K562 (cell line): ENCODE data around the gene FAM83D. TPM values are rescaled to one million over a fixed set of nuclear protein-coding genes. Genes with fewer than 3 reads are reported as not detected.
A peak's percentile ranks its signal among the peaks of the same experiment; 100 is the strongest.

Experiments used
- ATAC-seq: fragments of 200-7000 bp; cut with Tn5 transposase; 3 replicates; pipeline ENCODE4 v1.9.1; 2020; ENCODE audit warnings: moderate library complexity
- BruUV-seq: library from RNA; stranded (reverse); fragments of 400-500 nt; replicated peaks from 2 replicates; lab custom pipeline; 2021; lab: Mats Ljungman, UMichigan
- CTCF ChIA-PET: fragments of 300-600 bp; formaldehyde crosslinking; extraction: SDS; loops from one replicate; lab custom pipeline; 2021; ENCODE audit warnings: low intra/inter-chr PET ratio; lab: Yijun Ruan, JAX
- POLR2A ChIA-PET: fragments of 300-600, 350-650 bp; sonication (Branson Sonifier 250); formaldehyde crosslinking; extraction: SDS; loops from one replicate; lab custom pipeline; 2021; ENCODE audit warnings: antibody characterized with exemption, inconsistent platforms; lab: Yijun Ruan, JAX
- DNase-seq, 4 experiments: peaks; one replicate each; pipeline versions ENCODE4 v3.0.0 to v3.0.0-alpha.2; 2011 to 2018; ENCODE audit warnings: low spot score in 3 of 4, mixed read lengths in 3 of 4; ENCODE audit errors: extremely low read depth in 1 of 4
- FAIRE-seq: peaks from 2 replicates; lab custom pipeline; 2011; peaks lifted over from hg19 to GRCh38; lab: Jason Lieb, UNC
- H2AFZ ChIP-seq: 2 replicates; pipeline ENCODE4 v1.6.0; 2011; ENCODE audit warnings: low read depth, low read length, control low read depth, inconsistent platforms
- H3K27ac ChIP-seq: fragments of 200-600 bp; 3 replicates; pipeline ENCODE4 v1.8.0; 2011; ENCODE audit warnings: low read depth, mild to moderate bottlenecking, control low read depth, inconsistent platforms, low read length, moderate library complexity, mixed read lengths; ENCODE audit errors: extremely low read depth
- H3K27me3 ChIP-seq, 2 experiments: fragments of 300-600 bp in 1 of 2; 2 replicates in 1 of 2; 3 replicates in 1 of 2; pipeline versions ENCODE4 v1.6.0 to v1.8.0; 2011; ENCODE audit warnings: inconsistent platforms in 2 of 2, low read length in 2 of 2, mild to moderate bottlenecking in 1 of 2, mixed read lengths in 1 of 2, moderate library complexity in 1 of 2; ENCODE audit not compliant: control insufficient read depth in 2 of 2, insufficient read depth in 2 of 2
- H3K36me3 ChIP-seq: fragments of 300-600 bp; 3 replicates; pipeline ENCODE4 v1.8.0; 2011; ENCODE audit warnings: mild to moderate bottlenecking, low read length, inconsistent platforms; ENCODE audit not compliant: control insufficient read depth, insufficient read depth
- H3K4me1 ChIP-seq, 2 experiments: fragments of 200-600 bp in 1 of 2; replicated peaks in 1 of 2; 2 replicates in 1 of 2; 3 replicates in 1 of 2; pipeline versions ENCODE4 v1.5.1 to v1.8.0; 2011; ENCODE audit warnings: inconsistent platforms in 2 of 2, low read length in 2 of 2, mild to moderate bottlenecking in 1 of 2, mixed read lengths in 1 of 2, moderate library complexity in 1 of 2; ENCODE audit not compliant: control insufficient read depth in 2 of 2, insufficient read depth in 2 of 2
- H3K4me2 ChIP-seq: 2 replicates; pipeline ENCODE4 v1.6.1; 2011; ENCODE audit warnings: low read length, control low read depth, inconsistent platforms, mixed read lengths; ENCODE audit not compliant: insufficient read depth
- H3K4me3 ChIP-seq: fragments of 200-600 bp; sonication (generic), shearing (Covaris generic); 2 replicates; pipeline ENCODE4 v1.5.1; 2016; ENCODE audit warnings: control low read depth, inconsistent platforms
- H3K79me2 ChIP-seq: fragments of 200-600 bp; 3 replicates; pipeline ENCODE4 v1.8.0; 2011; ENCODE audit warnings: low read length, inconsistent platforms; ENCODE audit not compliant: control insufficient read depth, insufficient read depth
- H3K9ac ChIP-seq, 2 experiments: 2 replicates each; pipeline versions ENCODE4 v1.6.0 to v1.6.1; 2011; ENCODE audit warnings: low read depth in 2 of 2, low read length in 2 of 2, control low read depth in 1 of 2, inconsistent platforms in 1 of 2, mild to moderate bottlenecking in 1 of 2, mixed read lengths in 1 of 2; ENCODE audit not compliant: insufficient read depth in 1 of 2
- H3K9me1 ChIP-seq: one replicate; pipeline ENCODE4 v1.6.0; 2011; ENCODE audit warnings: inconsistent platforms, mild to moderate bottlenecking, low read length, moderate library complexity; ENCODE audit not compliant: control insufficient read depth, insufficient read depth
- H3K9me3 ChIP-seq: replicated peaks from 2 replicates; pipeline ENCODE4 v1.5.1; 2011; ENCODE audit warnings: low read depth, low read length, inconsistent platforms; ENCODE audit not compliant: control insufficient read depth, insufficient read depth
- H4K20me1 ChIP-seq: replicated peaks from 2 replicates; pipeline ENCODE4 v1.6.1; 2011; ENCODE audit warnings: low read length, inconsistent platforms, mixed read lengths; ENCODE audit not compliant: control insufficient read depth, insufficient read depth
- CBX3 ChIP-seq, 2 experiments: IDR thresholded peaks; 1 replicate in 1 of 2; 2 replicates in 1 of 2; pipeline ENCODE4 v1.6.1; 2012; ENCODE audit warnings: inconsistent platforms in 2 of 2, low read length in 2 of 2, borderline replicate concordance in 1 of 2, control low read depth in 1 of 2
- CEBPB ChIP-seq: fragments of 450-650 bp; IDR thresholded peaks from 2 replicates; pipeline ENCODE4 v1.6.1; 2016; ENCODE audit warnings: missing genetic modification characterization, missing compliant biosample characterization
- NFIC ChIP-seq: fragments of 450-650 bp; IDR thresholded peaks from 2 replicates; pipeline ENCODE4 v1.6.1; 2017; ENCODE audit warnings: mild to moderate bottlenecking, inconsistent platforms
- PHF8 ChIP-seq: fragments of 200-600 bp; sonication (generic); IDR thresholded peaks from 2 replicates; pipeline ENCODE4 v1.6.1; 2012; ENCODE audit warnings: mixed run types, mild to moderate bottlenecking, inconsistent platforms, low read length, moderate library complexity, borderline replicate concordance
- SIN3B ChIP-seq: fragments of 450-650 bp; IDR thresholded peaks from 2 replicates; pipeline ENCODE4 v1.6.1; 2017; ENCODE audit warnings: low read depth, mild to moderate bottlenecking, moderate library complexity
- ZHX1 ChIP-seq: fragments of 150-350 bp; conservative IDR thresholded peaks from 2 replicates; pipeline ENCODE4 v1.6.1; 2014; ENCODE audit warnings: low read length
- ZNF277 ChIP-seq: fragments of 250-450 bp; sonication (Bioruptor Pico); IDR thresholded peaks from 2 replicates; pipeline ENCODE4 v1.8.0; 2022; ENCODE audit warnings: inconsistent platforms, mild to moderate bottlenecking, moderate library complexity, borderline replicate concordance
- ZNF766 ChIP-seq: fragments of 200-800 bp; sonication (Bioruptor generic); conservative IDR thresholded peaks from 2 replicates; pipeline ENCODE4 v1.6.1; 2016; ENCODE audit warnings: missing genetic modification characterization, missing compliant biosample characterization
- ZNF77 ChIP-seq: fragments of 250-450 bp; sonication (Bioruptor Pico); IDR thresholded peaks from 2 replicates; pipeline ENCODE4 v1.5.0; 2020
- WGBS: fragments of 100-300 bp; shearing (Covaris generic); methylation state at CpG from one replicate; pipeline ENCODE4 v1.1.6; 2016; ENCODE audit warnings: low coverage, mixed read lengths; ENCODE audit not compliant: insufficient coverage; ENCODE audit errors: missing lambda C conversion rate; 5-methylcytosine and 5-hydroxymethylcytosine counted together
- in situ Hi-C: fragments of 300-500 bp; cut with MboI; formaldehyde crosslinking; loops from 4 replicates; pipeline ENCODE4 v1.15.0; 2018; ENCODE audit warnings: inconsistent platforms, mixed read lengths
- intact Hi-C: fragments of 100-400 bp; cut with micrococcal nuclease; formaldehyde crosslinking; loops from 2 replicates; pipeline ENCODE4 v1.14.2; 2022
- polyA plus RNA-seq, 8 experiments: library from polyadenylated mRNA; depleted of rRNA in 4 of 8; stranded (reverse) in 5 of 8; unstranded in 3 of 8; fragments of >200 nt; fragmentation: Nextera tagmentation in 2 of 8; fragmentation: Illumina TruSeq in 1 of 8; extraction: Ambion mirVana in 2 of 8; extraction: Trizol in 1 of 8; gene quantifications; 2 replicates each; pipeline versions ENCODE4 v1.2.1 to v1.2.3, GENCODE V29; 2011 to 2014; ENCODE audit warnings: inconsistent platforms in 1 of 8, missing spikeins in 1 of 8
- total RNA-seq, 7 experiments: library from RNA; depleted of rRNA in 6 of 7; stranded (reverse); fragments of >200 nt in 6 of 7; fragmentation: Illumina TruSeq in 2 of 7; extraction: Trizol in 2 of 7; gene quantifications; 2 replicates each; pipeline versions ENCODE4 v1.2.1 to v1.2.3, GENCODE V29; 2011 to 2021; ENCODE audit warnings: low replicate concordance in 1 of 7

Gene FAM83D
- total and polyA plus RNA-seq, 9 of the 15 experiments (the other 6 are each of a cell fraction or from before 2014, with no cell fraction given): 8.2 to 66.1 (median 43.5) TPM

GRCh38 chr20:38883981-38884733 is 42.1 kb upstream of the FAM83D start:
- FAIRE-seq (no peak), DNase-seq (no peak), ATAC-seq (no peak)
- in situ Hi-C loops: no loop called here
- BruUV-seq: no TSS peak
- H3K4me1 ChIP-seq: peaks cover under 1 to 7% of the 10 kb centered on the region in 2 experiments; a peak in 4 of 5 replicates
- peaks cover 5% of the 10 kb centered on the region for H4K20me1 ChIP-seq
- POLR2A ChIA-PET: interaction anchor here (0.6 to 1.2 kb wide), 5 partner anchors 9 to 383 kb away, joined by 3 to 6 read pairs (median 3); partner anchors contain the start of gene FAM83D
- H2AFZ ChIP-seq: no peak overlapping the region
- H3K9ac ChIP-seq: no peak overlapping the region
- H3K9me1 ChIP-seq: peaks cover under 1% of the 10 kb centered on the region
- no peak overlapping the region for H3K27ac ChIP-seq
- peaks cover 2 to 16% of the 10 kb centered on the region in 2 experiments; a peak in 1 of 5 replicates for H3K27me3 ChIP-seq
- H3K79me2 ChIP-seq: no peaks in the 10 kb centered on the region
- no peak overlapping the region for H3K4me2 ChIP-seq
- WGBS: 42% methylated on average over 13 of the region's 13 CpGs
- no peaks in the 10 kb centered on the region for H3K36me3 ChIP-seq
- no peak overlapping the region for H3K4me3 ChIP-seq
- intact Hi-C loops: no loop called here
- CTCF ChIA-PET: no interaction called here
- H3K9me3 ChIP-seq: no peaks in the 10 kb centered on the region
- TF ChIP-seq ZHX1: no peak
- no peak for TF ChIP-seq CBX3 (IDR thresholded peaks at IDR 0.05; ENCODE audit: borderline replicate concordance in 1 of 2, low read length in 2 of 2)
- no peak for TF ChIP-seq PHF8
- TF ChIP-seq ZNF766 (CRISPR knock-in tag): no peak
- TF ChIP-seq SIN3B: no peak
- no peak for TF ChIP-seq ZNF277
- TF ChIP-seq NFIC: peak; percentile 42; the same call in 1 of the 2 replicates
- no peak for TF ChIP-seq ZNF77 (CRISPR knock-in tag)
- peak; percentile 18; the same call in 1 of the 2 replicates for TF ChIP-seq CEBPB (tag)
